ENCODE results near the gene UTF1.

Gene UTF1

DNA sequence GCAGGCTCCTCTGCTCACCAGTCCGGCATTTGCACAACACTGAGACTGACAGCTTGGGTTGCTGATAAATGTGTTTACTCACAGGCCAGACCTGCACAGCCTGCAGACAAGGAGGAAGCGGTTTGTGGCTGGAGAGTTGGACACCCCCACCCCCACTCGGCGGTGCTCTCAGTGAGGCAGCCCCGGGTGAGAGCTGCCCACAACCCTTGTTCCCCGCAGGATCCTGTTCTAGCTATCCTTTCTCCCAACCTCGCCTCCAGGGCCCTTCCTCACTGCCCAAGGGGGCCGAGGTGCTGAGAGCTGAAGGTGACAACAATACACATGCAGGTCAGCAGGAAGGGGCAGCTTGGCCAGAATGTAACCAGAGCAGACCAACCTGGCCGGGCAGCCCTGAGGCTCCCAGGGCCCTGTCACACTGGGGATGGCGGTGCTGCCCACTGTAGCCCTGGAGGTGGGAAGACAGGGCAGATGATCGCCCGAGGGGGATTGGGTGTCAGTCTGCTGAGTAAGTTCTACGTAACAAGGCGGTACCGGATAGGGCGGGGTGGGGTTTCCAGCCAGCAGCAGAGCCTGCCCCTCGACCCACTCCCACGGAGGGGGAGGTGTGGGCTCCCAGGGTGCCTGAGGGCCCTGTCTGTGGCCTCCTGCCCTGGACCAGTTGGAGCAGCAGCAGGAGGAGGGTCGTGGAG is 48.7 kb downstream of the UTF1 start:
- DNase-seq (ENCODE audit: low read depth in 2 of 2): no peak

DNA sequence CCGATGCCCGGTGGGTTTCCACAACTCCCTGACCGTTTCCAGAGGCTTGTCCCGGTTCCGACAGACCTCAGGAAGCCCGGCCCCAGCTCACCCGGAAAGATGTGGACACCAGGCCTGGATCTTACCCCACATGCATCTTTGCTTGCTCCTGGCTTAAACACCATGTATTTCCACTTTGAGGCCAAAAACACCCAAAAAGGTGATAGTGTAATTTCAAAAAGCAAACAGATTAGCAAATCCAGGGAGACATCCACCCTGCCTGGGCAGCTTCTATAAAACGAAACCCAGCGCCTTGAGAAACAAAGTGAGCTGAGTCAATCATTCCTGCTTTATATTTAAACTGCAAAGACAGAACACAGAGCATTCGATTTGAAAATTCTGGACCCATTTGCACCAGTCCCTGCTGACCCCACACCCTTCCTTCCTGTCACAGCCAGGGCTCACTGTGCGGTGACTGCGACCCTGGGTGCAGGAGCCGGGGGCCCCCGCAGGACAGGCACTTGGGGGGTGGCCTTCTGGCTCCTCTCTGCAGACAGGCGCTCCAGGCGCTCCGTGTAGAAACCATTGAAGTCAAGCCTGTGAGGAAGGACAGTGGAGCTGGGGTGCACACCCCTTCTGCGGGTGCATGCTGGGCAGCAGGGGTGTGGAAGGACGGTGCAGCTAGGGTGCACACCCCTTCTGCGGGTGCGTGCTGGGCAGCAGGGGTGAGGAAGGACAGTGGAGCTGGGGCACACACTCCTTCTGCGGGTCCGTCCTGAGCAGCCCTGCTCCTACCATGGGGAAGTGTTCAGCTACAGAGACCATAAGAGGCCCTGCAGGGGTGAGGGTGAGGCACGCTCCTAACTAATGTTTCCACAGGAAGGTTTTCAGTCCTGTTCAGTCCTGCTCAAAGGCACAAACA is 49.6 kb downstream of the UTF1 start:
- DNase-seq (ENCODE audit: low read depth in 2 of 2): no peak

- DNase-seq (ENCODE audit: low read depth in 2 of 2): no peak
Measured at GRCh38 chr10:133280391-133281059, 50.5 kb downstream of the UTF1 start.

DNA sequence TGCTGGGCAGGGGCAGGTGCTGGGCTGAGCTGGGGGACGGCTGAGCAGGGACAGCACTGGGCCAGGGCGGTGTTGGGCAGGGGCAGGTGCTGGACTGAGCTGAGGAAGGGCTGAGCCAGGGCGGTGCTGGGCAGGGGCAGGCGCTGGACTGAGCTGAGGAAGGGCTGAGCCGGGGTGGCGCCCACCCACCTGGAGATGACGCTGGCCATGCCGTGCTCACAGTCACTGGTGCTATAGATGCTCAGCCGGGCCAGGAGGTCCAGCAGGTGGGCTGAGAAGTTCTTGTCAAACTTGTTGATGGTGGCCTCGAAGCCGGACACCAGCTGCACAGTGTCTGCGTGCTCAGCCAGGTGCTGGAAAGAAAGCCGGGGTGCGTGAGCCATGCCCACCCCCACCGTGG is 51.1 kb downstream of the UTF1 start:
- DNase-seq (ENCODE audit: low read depth in 2 of 2): no peak

Data from fibroblast of skin of left quadriceps (primary cell).